ENCODE measurements around the gene ABLIM2.

- TF ChIP-seq, protein P1, sequence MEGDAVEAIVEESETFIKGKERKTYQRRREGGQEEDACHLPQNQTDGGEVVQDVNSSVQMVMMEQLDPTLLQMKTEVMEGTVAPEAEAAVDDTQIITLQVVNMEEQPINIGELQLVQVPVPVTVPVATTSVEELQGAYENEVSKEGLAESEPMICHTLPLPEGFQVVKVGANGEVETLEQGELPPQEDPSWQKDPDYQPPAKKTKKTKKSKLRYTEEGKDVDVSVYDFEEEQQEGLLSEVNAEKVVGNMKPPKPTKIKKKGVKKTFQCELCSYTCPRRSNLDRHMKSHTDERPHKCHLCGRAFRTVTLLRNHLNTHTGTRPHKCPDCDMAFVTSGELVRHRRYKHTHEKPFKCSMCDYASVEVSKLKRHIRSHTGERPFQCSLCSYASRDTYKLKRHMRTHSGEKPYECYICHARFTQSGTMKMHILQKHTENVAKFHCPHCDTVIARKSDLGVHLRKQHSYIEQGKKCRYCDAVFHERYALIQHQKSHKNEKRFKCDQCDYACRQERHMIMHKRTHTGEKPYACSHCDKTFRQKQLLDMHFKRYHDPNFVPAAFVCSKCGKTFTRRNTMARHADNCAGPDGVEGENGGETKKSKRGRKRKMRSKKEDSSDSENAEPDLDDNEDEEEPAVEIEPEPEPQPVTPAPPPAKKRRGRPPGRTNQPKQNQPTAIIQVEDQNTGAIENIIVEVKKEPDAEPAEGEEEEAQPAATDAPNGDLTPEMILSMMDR (conservative IDR thresholded peaks at IDR 0.05; ENCODE audit: low read depth, low read length) = no peak
- TF ChIP-seq EZH2 (IDR thresholded peaks at IDR 0.05; ENCODE audit: borderline replicate concordance, low read depth, low read length, poor library complexity, severe bottlenecking) = no peak
Observed at GRCh38 chr4:8098506-8098905, 60.1 kb downstream of the ABLIM2 start.
